Osteoblast (primary cell): ENCODE results near the gene CACNA2D3. TPM values are rescaled to one million over a fixed set of nuclear protein-coding genes. Genes with fewer than 3 reads are reported as not detected.

Source experiments
- DNase-seq: peaks from one replicate; pipeline ENCODE4 v3.0.0; 2011; ENCODE audit warnings: low spot score, mixed read lengths; ENCODE audit not compliant: insufficient read length; ENCODE audit errors: missing footprints
- H2AFZ ChIP-seq: 2 replicates; pipeline ENCODE4 v1.6.0; 2011; ENCODE audit warnings: mild to moderate bottlenecking, low read length
- H3K27ac ChIP-seq: 2 replicates; pipeline ENCODE4 v1.5.1; 2011; ENCODE audit warnings: mild to moderate bottlenecking, low read depth, low read length, moderate library complexity
- H3K27me3 ChIP-seq: 2 replicates; pipeline ENCODE4 v1.6.0; 2012; ENCODE audit warnings: mild to moderate bottlenecking, control low read depth, inconsistent platforms, low read length, moderate library complexity; ENCODE audit not compliant: insufficient read depth
- H3K36me3 ChIP-seq: 2 replicates; pipeline ENCODE4 v1.5.1; 2011; ENCODE audit warnings: mild to moderate bottlenecking, low read length, control low read depth, moderate library complexity; ENCODE audit not compliant: insufficient read depth
- H3K4me1 ChIP-seq: 2 replicates; pipeline ENCODE4 v1.5.1; 2011; ENCODE audit warnings: mild to moderate bottlenecking, low read length, control low read depth, moderate library complexity; ENCODE audit not compliant: insufficient read depth
- H3K4me2 ChIP-seq: 2 replicates; pipeline ENCODE4 v1.6.0; 2011; ENCODE audit warnings: mild to moderate bottlenecking, low read length; ENCODE audit not compliant: insufficient read depth
- H3K4me3 ChIP-seq: fragments of 200-600 bp; sonication (generic); 3 replicates; pipeline ENCODE4 v1.5.1; 2012; ENCODE audit warnings: mild to moderate bottlenecking, low read length, inconsistent platforms; ENCODE audit not compliant: insufficient read depth
- H3K79me2 ChIP-seq: 2 replicates; pipeline ENCODE4 v1.6.0; 2012; ENCODE audit warnings: mild to moderate bottlenecking, low read length, control low read depth, inconsistent platforms; ENCODE audit not compliant: insufficient read depth
- H3K9me3 ChIP-seq: 2 replicates; pipeline ENCODE4 v1.5.1; 2011; ENCODE audit warnings: low read depth, low read length, control low read depth
- H4K20me1 ChIP-seq: 2 replicates; pipeline ENCODE4 v1.6.0; 2012; ENCODE audit warnings: mild to moderate bottlenecking, low read length, control low read depth; ENCODE audit not compliant: insufficient read depth
- CTCF ChIP-seq: IDR thresholded peaks from 2 replicates; pipeline ENCODE4 v1.5.1; 2011; ENCODE audit warnings: mild to moderate bottlenecking, low read depth, low read length, moderate library complexity; ENCODE audit errors: extremely low read depth
- total RNA-seq: library from RNA; depleted of rRNA; stranded (reverse); fragments of >200 nt; gene quantifications from 2 replicates; pipeline ENCODE4 v1.2.3, GENCODE V29; 2012

Gene CACNA2D3
- total RNA-seq, 1 donor = 0.36 TPM

GRCh38 chr3:54550221-54550977, 428.0 kb downstream of the CACNA2D3 start:
- DNase-seq = no peak
- Histone ChIP-seq H3K27me3 (no peaks in the 10 kb centered on the region), H3K4me3 (no peak overlapping the region), H4K20me1 (no peaks in the 10 kb centered on the region), H3K9me3 (no peaks in the 10 kb centered on the region), H3K36me3 (no peaks in the 10 kb centered on the region), H3K4me1 (no peaks in the 10 kb centered on the region), H3K4me2 (no peak overlapping the region), H2AFZ (no peak overlapping the region), H3K79me2 (no peaks in the 10 kb centered on the region), H3K27ac (no peak overlapping the region)
- no peak for TF ChIP-seq CTCF

GRCh38 chr3:54556630-54557029, 434.3 kb downstream of the CACNA2D3 start:
- TF ChIP-seq CTCF = no peak
- H3K27me3 ChIP-seq = no peaks in the 10 kb centered on the region
- H3K4me1 ChIP-seq = no peaks in the 10 kb centered on the region
- no peak overlapping the region for H2AFZ ChIP-seq
- H3K27ac ChIP-seq = no peak overlapping the region
- no peaks in the 10 kb centered on the region for H3K36me3 ChIP-seq
- no peaks in the 10 kb centered on the region for H4K20me1 ChIP-seq
- no peak for DNase-seq
- H3K79me2 ChIP-seq = no peaks in the 10 kb centered on the region
- H3K4me3 ChIP-seq = no peak overlapping the region
- H3K9me3 ChIP-seq = no peaks in the 10 kb centered on the region
- H3K4me2 ChIP-seq = no peak overlapping the region

- Histone ChIP-seq H3K4me3 (no peak overlapping the region), H2AFZ (no peak overlapping the region), H3K79me2 (no peaks in the 10 kb centered on the region), H4K20me1 (no peaks in the 10 kb centered on the region), H3K36me3 (no peaks in the 10 kb centered on the region), H3K9me3 (no peaks in the 10 kb centered on the region), H3K27ac (no peak overlapping the region), H3K27me3 (no peaks in the 10 kb centered on the region), H3K4me2 (no peak overlapping the region), H3K4me1 (no peaks in the 10 kb centered on the region)
- DNase-seq = no peak
- TF ChIP-seq CTCF = no peak
Measured at GRCh38 chr3:54557538-54558428, 435.4 kb downstream of the CACNA2D3 start.

GRCh38 chr3:54563501-54564200, 441.3 kb downstream of the CACNA2D3 start:
- H3K9me3 ChIP-seq = no peaks in the 10 kb centered on the region
- no peak overlapping the region for H3K27ac ChIP-seq
- H3K4me2 ChIP-seq = no peak overlapping the region
- H3K79me2 ChIP-seq = no peaks in the 10 kb centered on the region
- no peak for TF ChIP-seq CTCF
- no peaks in the 10 kb centered on the region for H3K36me3 ChIP-seq
- no peak for DNase-seq
- no peak overlapping the region for H2AFZ ChIP-seq
- H3K4me3 ChIP-seq = no peak overlapping the region
- no peaks in the 10 kb centered on the region for H4K20me1 ChIP-seq
- no peaks in the 10 kb centered on the region for H3K4me1 ChIP-seq
- no peaks in the 10 kb centered on the region for H3K27me3 ChIP-seq
